ENCODE results near the gene RGS7.

RGS7 gene

DNA sequence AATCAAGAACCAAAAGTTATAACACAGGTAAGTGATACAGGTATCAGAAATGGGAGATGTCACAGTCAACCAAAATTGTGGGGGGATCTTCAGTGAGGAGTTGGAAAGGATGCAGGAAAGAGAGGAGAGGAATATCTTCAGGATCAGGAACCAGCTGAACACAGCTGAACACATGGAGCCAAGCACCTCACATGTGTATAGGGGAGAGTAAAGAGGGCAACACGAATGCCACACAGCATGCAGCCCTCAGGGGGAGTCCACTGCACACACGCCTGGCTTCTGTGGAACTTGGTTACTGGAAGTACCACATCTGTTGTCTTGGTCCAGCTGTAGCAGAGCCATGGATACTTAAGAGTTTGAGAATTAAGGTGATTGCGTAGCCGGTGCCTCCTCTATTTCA, 218.8 kb downstream of the RGS7 start:
- Histone ChIP-seq H3K4me1 (ENCODE audit: control insufficient read depth in 2 of 2, insufficient read depth in 1 of 2, low read depth in 1 of 2, low read length in 2 of 2) (no peaks in the 10 kb centered on the region), H3K9ac (ENCODE audit: low read depth, low read length, poor library complexity) (no peak overlapping the region), H2BK15ac (ENCODE audit: low read length) (no peak overlapping the region), H3K4me3 (ENCODE audit: low read length in 2 of 2) (no peak overlapping the region), H3K23ac (ENCODE audit: low read depth, low read length, poor library complexity) (no peak overlapping the region), H3K36me3 (replicated peaks in 1 of 2; ENCODE audit: control insufficient read depth in 2 of 2, insufficient read depth in 2 of 2, low read length in 2 of 2) (no peaks in the 10 kb centered on the region), H3K79me1 (ENCODE audit: low read depth, low read length) (no peaks in the 10 kb centered on the region), H3K14ac (ENCODE audit: low read length) (no peak overlapping the region), H2BK12ac (ENCODE audit: low read length) (no peak overlapping the region), H3K27ac (replicated peaks; ENCODE audit: low read length) (no peak overlapping the region), H2AK5ac (ENCODE audit: low read depth, low read length) (no peak overlapping the region), H4K8ac (ENCODE audit: low read depth, low read length) (no peak overlapping the region), H3K4me2 (ENCODE audit: insufficient read depth, low read length, poor library complexity, severe bottlenecking) (no peak overlapping the region), H4K91ac (ENCODE audit: low read depth, low read length, poor library complexity) (no peak overlapping the region), H3K4ac (ENCODE audit: low read length) (no peak overlapping the region), H2BK5ac (ENCODE audit: low read length) (no peak overlapping the region), H2BK120ac (ENCODE audit: low read depth, low read length) (no peak overlapping the region), H3K27me3 (ENCODE audit: control insufficient read depth in 3 of 3, insufficient read depth in 3 of 3, low read depth in 1 of 3, low read length in 3 of 3) (no peaks in the 10 kb centered on the region), H3K18ac (ENCODE audit: low read length) (no peak overlapping the region), H2AFZ (ENCODE audit: low read length) (no peak overlapping the region), H3K9me3 (replicated peaks in 1 of 2; ENCODE audit: control insufficient read depth in 2 of 2, insufficient read depth in 1 of 2, low read depth in 1 of 2, low read length in 2 of 2) (no peaks in the 10 kb centered on the region)
- WGBS, 2 donors (ENCODE audit: extremely low coverage in 2 of 2, insufficient read length in 2 of 2, insufficient replicate concordance in 1 of 2), result no CpG with 5 or more reads among the region's 4 CpGs
- no peak for DNase-seq (ENCODE audit: low spot score)

DNA sequence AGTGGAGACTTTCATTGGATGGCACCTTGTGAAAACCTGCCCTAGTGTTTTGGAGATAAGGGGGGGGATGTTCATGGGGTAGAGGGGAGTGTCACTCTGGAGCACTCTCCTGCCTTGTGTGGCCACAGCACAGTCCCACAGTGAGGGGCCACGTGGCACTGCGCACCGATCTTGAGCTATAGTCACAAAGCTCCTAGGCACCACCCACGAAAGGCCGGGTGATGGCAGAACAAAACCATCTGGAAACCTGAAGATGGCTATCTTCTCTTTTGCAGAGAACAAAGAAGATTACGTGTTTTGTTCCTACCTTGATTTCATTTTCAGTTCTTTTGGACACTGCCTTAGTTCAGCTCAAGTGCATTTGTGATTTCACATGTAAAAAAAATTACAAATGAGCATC, 220.6 kb downstream of the RGS7 start:
- no peak overlapping the region for H3K4me2 ChIP-seq (ENCODE audit: insufficient read depth, low read length, poor library complexity, severe bottlenecking)
- H3K18ac ChIP-seq (ENCODE audit: low read length), result no peak overlapping the region
- no peak overlapping the region for H3K9ac ChIP-seq (ENCODE audit: low read depth, low read length, poor library complexity)
- H3K79me1 ChIP-seq (ENCODE audit: low read depth, low read length), result no peaks in the 10 kb centered on the region
- H3K14ac ChIP-seq (ENCODE audit: low read length), result no peak overlapping the region
- H3K4ac ChIP-seq (ENCODE audit: low read length), result no peak overlapping the region
- no peak overlapping the region for H2BK120ac ChIP-seq (ENCODE audit: low read depth, low read length)
- no peak overlapping the region for H4K8ac ChIP-seq (ENCODE audit: low read depth, low read length)
- no peaks in the 10 kb centered on the region for H3K36me3 ChIP-seq (replicated peaks in 1 of 2; ENCODE audit: control insufficient read depth in 2 of 2, insufficient read depth in 2 of 2, low read length in 2 of 2)
- no peak overlapping the region for H2BK12ac ChIP-seq (ENCODE audit: low read length)
- H2AK5ac ChIP-seq (ENCODE audit: low read depth, low read length), result no peak overlapping the region
- whole genome bisulfite sequencing, 2 donors (ENCODE audit: extremely low coverage in 2 of 2, insufficient read length in 2 of 2, insufficient replicate concordance in 1 of 2), result no CpG with 5 or more reads among the region's 6 CpGs
- H3K4me3 ChIP-seq (ENCODE audit: low read length in 2 of 2), result no peak overlapping the region
- no peak for DNase-seq (ENCODE audit: low spot score)
- H3K23ac ChIP-seq (ENCODE audit: low read depth, low read length, poor library complexity), result no peak overlapping the region
- no peaks in the 10 kb centered on the region for H3K4me1 ChIP-seq (ENCODE audit: control insufficient read depth in 2 of 2, insufficient read depth in 1 of 2, low read depth in 1 of 2, low read length in 2 of 2)
- H3K27ac ChIP-seq (replicated peaks; ENCODE audit: low read length), result no peak overlapping the region
- no peaks in the 10 kb centered on the region for H3K27me3 ChIP-seq (ENCODE audit: control insufficient read depth in 3 of 3, insufficient read depth in 3 of 3, low read depth in 1 of 3, low read length in 3 of 3)
- H3K9me3 ChIP-seq (replicated peaks in 1 of 2; ENCODE audit: control insufficient read depth in 2 of 2, insufficient read depth in 1 of 2, low read depth in 1 of 2, low read length in 2 of 2), result no peaks in the 10 kb centered on the region
- H2BK5ac ChIP-seq (ENCODE audit: low read length), result no peak overlapping the region
- no peak overlapping the region for H2AFZ ChIP-seq (ENCODE audit: low read length)
- no peak overlapping the region for H2BK15ac ChIP-seq (ENCODE audit: low read length)
- no peak overlapping the region for H4K91ac ChIP-seq (ENCODE audit: low read depth, low read length, poor library complexity)

DNA sequence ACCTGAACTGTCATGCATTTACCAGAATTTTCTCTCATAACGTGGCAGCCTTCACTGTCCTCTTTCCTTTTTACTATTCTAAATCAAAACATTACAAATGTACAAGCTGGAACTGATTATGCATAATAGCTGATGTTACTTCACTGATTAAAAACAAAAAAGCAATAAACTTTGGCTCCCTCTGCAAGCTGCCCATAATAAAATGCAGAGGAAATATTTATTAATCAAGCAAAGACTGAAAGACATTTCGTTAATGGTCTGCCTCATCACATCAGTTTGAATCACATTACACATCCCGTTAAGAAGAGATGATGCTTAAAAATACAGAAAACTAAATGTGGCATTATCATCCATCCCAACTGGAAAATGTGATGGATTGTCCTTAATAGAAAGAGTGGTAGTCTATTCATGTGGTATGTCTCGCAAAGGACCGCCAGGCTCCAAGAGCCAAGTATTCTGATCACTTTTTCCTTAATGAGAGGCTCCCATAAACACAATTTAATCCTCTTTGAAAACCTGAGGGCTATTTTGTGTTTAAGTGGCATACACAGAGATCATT, 225.3 kb downstream of the RGS7 start:
- H3K23ac ChIP-seq (ENCODE audit: low read depth, low read length, poor library complexity), result no peak overlapping the region
- H2AFZ ChIP-seq (ENCODE audit: low read length), result no peak overlapping the region
- no peak overlapping the region for H4K91ac ChIP-seq (ENCODE audit: low read depth, low read length, poor library complexity)
- H3K4me1 ChIP-seq (ENCODE audit: control insufficient read depth in 2 of 2, insufficient read depth in 1 of 2, low read depth in 1 of 2, low read length in 2 of 2), result no peaks in the 10 kb centered on the region
- no CpG with 5 or more reads among the region's 5 CpGs for WGBS, 2 donors (ENCODE audit: extremely low coverage in 2 of 2, insufficient read length in 2 of 2, insufficient replicate concordance in 1 of 2)
- no peak overlapping the region for H2BK120ac ChIP-seq (ENCODE audit: low read depth, low read length)
- H3K4me3 ChIP-seq (ENCODE audit: low read length in 2 of 2), result no peak overlapping the region
- H2AK5ac ChIP-seq (ENCODE audit: low read depth, low read length), result no peak overlapping the region
- H2BK15ac ChIP-seq (ENCODE audit: low read length), result no peak overlapping the region
- H2BK5ac ChIP-seq (ENCODE audit: low read length), result no peak overlapping the region
- H3K4me2 ChIP-seq (ENCODE audit: insufficient read depth, low read length, poor library complexity, severe bottlenecking), result no peak overlapping the region
- H3K79me1 ChIP-seq (ENCODE audit: low read depth, low read length), result no peaks in the 10 kb centered on the region
- H3K27me3 ChIP-seq (ENCODE audit: control insufficient read depth in 3 of 3, insufficient read depth in 3 of 3, low read depth in 1 of 3, low read length in 3 of 3), result no peaks in the 10 kb centered on the region
- no peak overlapping the region for H4K8ac ChIP-seq (ENCODE audit: low read depth, low read length)
- H3K4ac ChIP-seq (ENCODE audit: low read length), result no peak overlapping the region
- no peak overlapping the region for H3K27ac ChIP-seq (replicated peaks; ENCODE audit: low read length)
- no peak overlapping the region for H3K18ac ChIP-seq (ENCODE audit: low read length)
- no peak overlapping the region for H3K9ac ChIP-seq (ENCODE audit: low read depth, low read length, poor library complexity)
- no peaks in the 10 kb centered on the region for H3K36me3 ChIP-seq (replicated peaks in 1 of 2; ENCODE audit: control insufficient read depth in 2 of 2, insufficient read depth in 2 of 2, low read length in 2 of 2)
- no peaks in the 10 kb centered on the region for H3K9me3 ChIP-seq (replicated peaks in 1 of 2; ENCODE audit: control insufficient read depth in 2 of 2, insufficient read depth in 1 of 2, low read depth in 1 of 2, low read length in 2 of 2)
- no peak overlapping the region for H2BK12ac ChIP-seq (ENCODE audit: low read length)
- no peak for DNase-seq (ENCODE audit: low spot score)
- H3K14ac ChIP-seq (ENCODE audit: low read length), result no peak overlapping the region

DNA sequence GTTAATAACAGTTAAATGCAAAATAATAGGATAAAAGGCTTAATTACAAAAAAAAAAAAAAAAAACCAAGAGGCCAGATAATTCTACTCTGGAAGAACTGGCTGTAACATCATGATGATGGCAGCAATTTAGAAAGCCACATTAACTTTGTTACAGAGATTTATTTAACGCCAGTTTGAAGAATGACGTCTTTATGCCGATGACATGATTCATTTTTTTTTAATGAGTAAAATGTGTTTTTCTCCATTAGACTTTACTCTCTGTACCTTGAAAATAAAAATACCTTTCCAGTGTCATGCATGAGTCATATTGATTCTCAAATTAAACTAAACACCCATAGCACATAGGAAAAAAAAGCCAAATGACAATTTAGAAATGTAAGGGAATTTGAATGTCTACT, 226.1 kb downstream of the RGS7 start:
- no peak overlapping the region for H3K23ac ChIP-seq (ENCODE audit: low read depth, low read length, poor library complexity)
- H4K91ac ChIP-seq (ENCODE audit: low read depth, low read length, poor library complexity), result no peak overlapping the region
- no peak overlapping the region for H2BK12ac ChIP-seq (ENCODE audit: low read length)
- no peak overlapping the region for H3K4me2 ChIP-seq (ENCODE audit: insufficient read depth, low read length, poor library complexity, severe bottlenecking)
- DNase-seq (ENCODE audit: low spot score), result no peak
- H3K4ac ChIP-seq (ENCODE audit: low read length), result no peak overlapping the region
- no peaks in the 10 kb centered on the region for H3K4me1 ChIP-seq (ENCODE audit: control insufficient read depth in 2 of 2, insufficient read depth in 1 of 2, low read depth in 1 of 2, low read length in 2 of 2)
- WGBS, 2 donors (ENCODE audit: extremely low coverage in 2 of 2, insufficient read length in 2 of 2, insufficient replicate concordance in 1 of 2), result no CpG with 5 or more reads among the region's 3 CpGs
- no peaks in the 10 kb centered on the region for H3K9me3 ChIP-seq (replicated peaks in 1 of 2; ENCODE audit: control insufficient read depth in 2 of 2, insufficient read depth in 1 of 2, low read depth in 1 of 2, low read length in 2 of 2)
- H2BK15ac ChIP-seq (ENCODE audit: low read length), result no peak overlapping the region
- H3K4me3 ChIP-seq (ENCODE audit: low read length in 2 of 2), result no peak overlapping the region
- H3K27me3 ChIP-seq (ENCODE audit: control insufficient read depth in 3 of 3, insufficient read depth in 3 of 3, low read depth in 1 of 3, low read length in 3 of 3), result no peaks in the 10 kb centered on the region
- H3K27ac ChIP-seq (replicated peaks; ENCODE audit: low read length), result no peak overlapping the region
- no peak overlapping the region for H2BK5ac ChIP-seq (ENCODE audit: low read length)
- no peak overlapping the region for H3K9ac ChIP-seq (ENCODE audit: low read depth, low read length, poor library complexity)
- H2AFZ ChIP-seq (ENCODE audit: low read length), result no peak overlapping the region
- no peak overlapping the region for H4K8ac ChIP-seq (ENCODE audit: low read depth, low read length)
- no peak overlapping the region for H3K14ac ChIP-seq (ENCODE audit: low read length)
- H3K79me1 ChIP-seq (ENCODE audit: low read depth, low read length), result no peaks in the 10 kb centered on the region
- no peak overlapping the region for H2AK5ac ChIP-seq (ENCODE audit: low read depth, low read length)
- H2BK120ac ChIP-seq (ENCODE audit: low read depth, low read length), result no peak overlapping the region
- H3K36me3 ChIP-seq (replicated peaks in 1 of 2; ENCODE audit: control insufficient read depth in 2 of 2, insufficient read depth in 2 of 2, low read length in 2 of 2), result no peaks in the 10 kb centered on the region
- no peak overlapping the region for H3K18ac ChIP-seq (ENCODE audit: low read length)
